ENCODE data around the gene PLEKHA8.
A peak's percentile ranks its signal among the peaks of the same experiment; 100 is the strongest.

The PLEKHA8 gene

GRCh38 chr7:30028216-30028748, at the start of gene PLEKHA8:
Gene PLEKHA8 (plus strand): TSS chr7:30028412. CDS start chr7:30028763, 351 bp downstream.
- FAIRE-seq (no peak), DNase-seq (ENCODE audit: insufficient read length, low spot score) (peak; percentile 89)
- peak; percentile 58 for TF ChIP-seq POLR2A (IDR thresholded peaks at IDR 0.05; ENCODE audit: low read depth, low read length)

- TF ChIP-seq POLR2A (IDR thresholded peaks at IDR 0.05; ENCODE audit: low read depth, low read length): no peak
- FAIRE-seq: no peak
- no peak for DNase-seq (ENCODE audit: insufficient read length, low spot score)
Observed at GRCh38 chr7:29980151-29980550, 48.1 kb upstream of the PLEKHA8 start.

- TF ChIP-seq POLR2A (IDR thresholded peaks at IDR 0.05; ENCODE audit: low read depth, low read length): no peak
- FAIRE-seq (peak; percentile 23), DNase-seq (ENCODE audit: insufficient read length, low spot score) (peak; percentile 45)
Observed at GRCh38 chr7:29987083-29987482, 41.1 kb upstream of the PLEKHA8 start.

- DNase-seq (ENCODE audit: insufficient read length, low spot score) (peak; percentile 78), FAIRE-seq (peak; percentile 48)
- TF ChIP-seq POLR2A (IDR thresholded peaks at IDR 0.05; ENCODE audit: low read depth, low read length): no peak; the same call in 1 of the 2 replicates
Observed at GRCh38 chr7:29987811-29988317, 40.3 kb upstream of the PLEKHA8 start.

- TF ChIP-seq POLR2A (IDR thresholded peaks at IDR 0.05; ENCODE audit: low read depth, low read length): peak; percentile 43
- DNase-seq (ENCODE audit: insufficient read length, low spot score) (peak; percentile 83), FAIRE-seq (peak; percentile 43)
Observed at GRCh38 chr7:29988424-29989256, 39.6 kb upstream of the PLEKHA8 start.

- FAIRE-seq: no peak
- TF ChIP-seq POLR2A (IDR thresholded peaks at IDR 0.05; ENCODE audit: low read depth, low read length): no peak; the same call in none of the 2 replicates
- peak; percentile 63 for DNase-seq (ENCODE audit: insufficient read length, low spot score)
Observed at GRCh38 chr7:29989257-29989995, 38.8 kb upstream of the PLEKHA8 start, which contains the start of gene SCRN1. Gene SCRN1 (minus strand): TSS chr7:29989801. CDS start chr7:29969067, 20,734 bp downstream.

- no peak for DNase-seq (ENCODE audit: insufficient read length, low spot score)
- TF ChIP-seq POLR2A (IDR thresholded peaks at IDR 0.05; ENCODE audit: low read depth, low read length): no peak
- no peak for FAIRE-seq
Observed at GRCh38 chr7:29990931-29991330, 37.3 kb upstream of the PLEKHA8 start.

GRCh38 chr7:29991937-29992336, 36.3 kb upstream of the PLEKHA8 start:
- no peak for DNase-seq (ENCODE audit: insufficient read length, low spot score)
- FAIRE-seq: no peak
- TF ChIP-seq POLR2A (IDR thresholded peaks at IDR 0.05; ENCODE audit: low read depth, low read length): no peak

GRCh38 chr7:29993140-29993539, 35.1 kb upstream of the PLEKHA8 start:
- DNase-seq (ENCODE audit: insufficient read length, low spot score): no peak
- no peak for TF ChIP-seq POLR2A (IDR thresholded peaks at IDR 0.05; ENCODE audit: low read depth, low read length)
- FAIRE-seq: no peak

- TF ChIP-seq POLR2A (IDR thresholded peaks at IDR 0.05; ENCODE audit: low read depth, low read length): no peak
- FAIRE-seq: no peak
- DNase-seq (ENCODE audit: insufficient read length, low spot score): no peak
Observed at GRCh38 chr7:29995652-29996051, 32.6 kb upstream of the PLEKHA8 start.

GRCh38 chr7:29996321-29996720, 31.9 kb upstream of the PLEKHA8 start:
- no peak for FAIRE-seq
- TF ChIP-seq POLR2A (IDR thresholded peaks at IDR 0.05; ENCODE audit: low read depth, low read length): no peak
- no peak for DNase-seq (ENCODE audit: insufficient read length, low spot score)

- FAIRE-seq: peak; percentile 82
Observed at GRCh38 chr7:29998489-29998888, 29.7 kb upstream of the PLEKHA8 start.

GRCh38 chr7:30001998-30002397, 26.2 kb upstream of the PLEKHA8 start:
- FAIRE-seq: peak; percentile 66
- DNase-seq (ENCODE audit: insufficient read length, low spot score): no peak
- TF ChIP-seq POLR2A (IDR thresholded peaks at IDR 0.05; ENCODE audit: low read depth, low read length): no peak

More at GRCh38 chr7:29998489-29998888, 29.7 kb upstream of the PLEKHA8 start:
- DNase-seq (ENCODE audit: insufficient read length, low spot score): no peak
- TF ChIP-seq POLR2A (IDR thresholded peaks at IDR 0.05; ENCODE audit: low read depth, low read length): no peak

GRCh38 chr7:30003098-30003497, 25.1 kb upstream of the PLEKHA8 start:
- no peak for TF ChIP-seq POLR2A (IDR thresholded peaks at IDR 0.05; ENCODE audit: low read depth, low read length)
- FAIRE-seq: no peak

More at GRCh38 chr7:30003098-30003497, 25.1 kb upstream of the PLEKHA8 start:
- DNase-seq (ENCODE audit: insufficient read length, low spot score): no peak

Data from H54 (cell line).